Non-pigmented ciliary epithelial cell (primary cell): ENCODE results near the gene GSK3B.

Source experiments
- DNase-seq: peaks from one replicate; pipeline ENCODE4 v3.0.0-alpha.2; 2010; ENCODE audit warnings: low read depth

The GSK3B gene

DNA sequence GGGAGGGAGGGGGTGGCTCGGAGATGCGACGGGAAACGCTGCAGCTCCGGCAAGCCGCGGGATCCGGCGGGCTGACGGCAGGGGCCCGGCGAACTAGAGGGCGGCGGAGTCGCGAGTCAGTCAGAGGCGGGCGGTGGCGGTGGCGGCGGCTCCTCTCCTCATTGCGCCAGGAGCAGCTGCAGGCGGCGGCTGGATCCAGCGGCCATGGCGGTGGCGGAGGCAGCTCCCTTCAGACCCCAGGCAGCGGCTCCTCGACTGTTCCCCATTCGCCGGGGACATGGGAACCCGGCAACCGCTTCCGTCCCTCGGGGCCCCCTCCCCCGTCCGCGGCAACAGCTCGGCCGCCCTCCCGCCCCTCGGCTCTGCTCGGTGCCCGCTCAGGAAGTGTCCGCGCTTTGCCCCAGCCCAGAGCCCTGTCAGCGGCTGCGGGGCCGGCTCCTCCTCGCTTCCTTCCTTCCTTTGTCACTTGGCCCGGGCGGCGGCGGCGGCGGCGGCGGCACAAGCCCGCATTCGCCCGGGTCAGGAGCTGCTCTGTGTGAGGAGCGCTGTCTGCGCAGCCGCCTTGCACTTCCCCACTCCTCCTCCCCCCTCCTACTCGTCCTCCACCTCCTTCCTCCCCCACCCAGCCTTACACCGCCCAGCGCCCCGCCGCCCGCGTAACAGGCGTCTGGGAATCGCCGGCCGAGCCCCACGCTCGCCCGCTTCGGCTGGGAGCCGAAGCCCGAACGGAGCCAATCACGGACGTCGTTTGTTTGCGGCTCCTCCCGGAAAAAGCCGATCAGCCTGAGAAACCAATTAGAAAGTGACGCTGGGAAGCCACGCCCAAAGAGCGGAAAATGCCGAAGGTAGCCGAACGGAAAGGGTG is at the start of gene GSK3B:
TSS of gene GSK3B (minus strand) at position 537 of the 865 bp plus-strand sequence. CDS start 1,013 bp downstream, outside the sequence.
- DNase-seq: no peak

- no peak for DNase-seq
Measured at GRCh38 chr3:120143676-120144075, 49.4 kb upstream of the GSK3B start.

GRCh38 chr3:120142236-120142635 is 48.0 kb upstream of the GSK3B start:
- DNase-seq: no peak

GRCh38 chr3:120140098-120140742 is 46.0 kb upstream of the GSK3B start:
- DNase-seq: no peak

- DNase-seq: no peak
Measured at GRCh38 chr3:120139140-120139539, 44.9 kb upstream of the GSK3B start.

GRCh38 chr3:120137548-120137947 is 43.3 kb upstream of the GSK3B start:
- DNase-seq: no peak

GRCh38 chr3:120130656-120131055 is 36.4 kb upstream of the GSK3B start:
- DNase-seq: no peak

- DNase-seq: no peak
Measured at GRCh38 chr3:120129718-120130513, 35.7 kb upstream of the GSK3B start.

- DNase-seq: no peak
Measured at GRCh38 chr3:120129051-120129450, 34.8 kb upstream of the GSK3B start.

- no peak for DNase-seq
Measured at GRCh38 chr3:120125992-120126391, 31.7 kb upstream of the GSK3B start.

- no peak for DNase-seq
Measured at GRCh38 chr3:120119846-120120510, 25.7 kb upstream of the GSK3B start.

DNA sequence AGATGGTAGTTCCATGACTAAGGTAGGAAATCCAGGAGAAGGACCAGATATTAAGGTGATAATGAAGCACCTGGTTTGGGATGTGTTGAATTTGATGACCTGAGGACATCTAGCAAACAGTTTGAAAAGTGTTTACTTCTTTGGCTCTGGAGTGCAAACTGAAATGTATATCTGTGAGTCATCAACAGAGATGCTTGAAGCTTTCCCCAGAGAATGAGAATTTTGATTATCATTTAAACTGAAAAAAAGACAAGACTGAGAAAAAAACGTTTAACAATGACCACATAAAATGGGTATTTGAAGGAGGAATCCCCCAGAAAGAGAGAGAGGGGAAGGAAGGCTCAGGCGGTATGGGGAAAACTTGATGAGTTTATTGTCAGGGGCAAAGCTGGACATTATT is 20.7 kb upstream of the GSK3B start:
- no peak for DNase-seq

DNA sequence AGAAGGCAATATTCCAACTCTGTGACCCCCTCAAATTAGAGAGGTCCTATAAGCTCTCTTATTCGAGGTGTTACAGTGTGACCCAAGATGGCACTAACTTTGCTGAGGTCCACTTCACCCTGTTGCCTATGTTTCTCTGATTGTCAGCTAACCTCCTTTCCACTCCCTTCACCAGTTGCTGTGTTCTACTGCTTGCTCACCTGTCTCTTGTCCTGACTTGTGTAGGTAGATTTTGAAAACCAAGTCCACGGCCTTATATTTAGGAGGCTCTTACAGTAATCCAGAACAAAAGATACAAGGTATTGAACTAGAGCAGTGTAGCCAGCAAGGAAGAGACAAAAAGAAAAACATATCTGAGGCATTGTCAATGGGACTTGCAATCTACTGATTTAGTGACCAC is 20.1 kb upstream of the GSK3B start:
- DNase-seq: no peak

DNA sequence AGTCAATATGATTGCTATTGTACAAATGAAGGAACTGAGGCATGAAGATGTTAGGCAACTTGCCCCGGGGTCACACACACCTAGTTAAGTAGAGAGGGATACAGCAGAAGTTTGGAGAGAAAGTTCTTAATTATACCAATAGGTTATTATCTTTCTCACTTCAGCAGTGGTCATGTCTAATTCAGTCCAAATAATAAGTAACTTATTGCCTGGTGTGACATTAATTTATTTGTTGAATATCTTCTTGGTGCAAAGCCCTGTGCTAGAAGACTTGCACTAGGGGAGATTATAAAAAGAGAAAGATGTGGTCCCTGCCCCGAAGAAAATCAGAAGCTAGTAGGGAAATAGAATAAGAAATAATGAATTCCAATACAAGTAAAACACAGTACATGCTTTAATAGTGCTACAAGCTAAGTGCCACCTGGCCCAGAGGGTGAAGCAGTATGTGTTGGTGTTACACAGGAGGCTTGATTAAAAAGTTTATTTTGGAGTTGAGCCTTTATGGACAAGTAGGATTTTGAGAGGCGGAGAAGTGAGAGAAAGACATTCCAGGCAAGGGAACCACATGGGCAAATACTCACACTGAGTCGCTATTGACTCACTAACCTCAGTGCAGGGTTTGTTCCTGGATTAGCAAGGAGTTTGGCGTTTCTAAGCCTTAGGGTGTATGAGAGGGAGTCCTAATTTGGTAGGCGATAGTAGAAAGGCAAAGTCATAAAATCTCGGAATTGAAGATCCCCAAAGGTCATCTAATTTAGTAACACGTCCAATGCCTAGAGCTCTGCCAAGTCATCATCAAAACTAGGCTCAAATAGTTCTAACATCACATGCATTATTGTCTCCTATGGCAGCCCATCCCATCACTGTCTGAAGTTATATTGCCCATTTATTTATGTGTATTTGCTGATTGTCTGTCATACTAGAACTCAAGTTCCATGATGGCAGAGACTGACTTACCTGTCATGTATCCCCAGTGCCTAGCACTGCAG is 19.2 kb upstream of the GSK3B start:
- no peak for DNase-seq

- DNase-seq: no peak
Measured at GRCh38 chr3:120111898-120112297, 17.7 kb upstream of the GSK3B start.

DNA sequence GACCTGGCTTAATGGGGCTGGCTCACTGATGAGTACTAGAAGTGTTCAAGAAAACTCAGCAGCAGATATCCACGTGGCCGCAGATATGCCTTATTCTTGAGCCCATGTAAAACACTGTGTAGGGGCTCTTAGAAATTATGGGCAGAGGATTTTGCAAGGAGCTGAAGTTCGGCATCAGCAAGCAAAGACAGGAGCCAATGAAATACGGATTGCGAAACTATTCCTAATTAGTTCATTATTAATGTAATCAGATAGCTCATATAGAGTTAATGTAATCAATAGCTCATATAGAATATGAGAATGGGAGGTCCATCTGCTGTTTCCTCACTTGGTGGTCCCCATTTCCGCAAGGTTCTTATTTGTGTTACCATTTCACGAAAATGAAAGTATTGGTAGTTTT is 9.0 kb upstream of the GSK3B start:
- no peak for DNase-seq

- DNase-seq: no peak
Measured at GRCh38 chr3:120102674-120103073, 8.4 kb upstream of the GSK3B start.

DNA sequence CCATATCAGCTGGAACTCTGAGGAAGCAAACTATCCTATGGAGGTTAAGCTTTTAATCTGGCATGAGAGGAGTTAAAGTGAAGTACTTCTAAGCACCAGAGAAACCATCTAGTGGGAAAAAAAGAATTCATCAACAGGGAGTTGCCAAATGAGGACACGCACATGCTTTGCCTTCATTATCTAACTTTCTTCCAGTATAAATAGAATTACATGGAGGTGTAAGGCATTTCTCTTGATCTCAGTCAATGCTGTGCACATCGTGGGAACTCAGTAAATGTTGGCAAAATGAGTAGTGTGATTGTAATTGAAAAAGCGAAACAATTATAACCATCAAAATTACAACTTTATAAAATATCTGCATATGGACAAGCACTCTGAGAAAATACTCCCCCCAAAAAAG is 8.0 kb upstream of the GSK3B start:
- no peak for DNase-seq

DNA sequence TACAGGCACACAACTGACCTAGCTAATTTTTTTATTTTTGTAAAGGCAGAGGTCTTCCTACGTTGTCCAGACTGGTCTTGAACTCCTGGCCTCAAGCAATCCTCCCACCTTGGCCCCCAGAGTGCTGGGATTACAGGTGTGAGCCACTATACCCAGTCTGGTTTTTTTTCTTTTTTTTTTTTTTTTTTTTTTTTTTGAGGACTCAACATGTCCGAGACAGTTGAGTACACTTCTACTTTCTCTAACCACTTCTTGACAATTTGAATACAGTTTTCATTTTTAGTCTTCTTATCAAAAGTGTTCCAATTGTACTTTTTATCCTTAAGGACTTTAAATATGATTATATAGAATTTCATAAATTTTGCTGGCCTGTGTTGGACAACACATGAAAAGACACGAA is 7.4 kb upstream of the GSK3B start:
- no peak for DNase-seq

DNA sequence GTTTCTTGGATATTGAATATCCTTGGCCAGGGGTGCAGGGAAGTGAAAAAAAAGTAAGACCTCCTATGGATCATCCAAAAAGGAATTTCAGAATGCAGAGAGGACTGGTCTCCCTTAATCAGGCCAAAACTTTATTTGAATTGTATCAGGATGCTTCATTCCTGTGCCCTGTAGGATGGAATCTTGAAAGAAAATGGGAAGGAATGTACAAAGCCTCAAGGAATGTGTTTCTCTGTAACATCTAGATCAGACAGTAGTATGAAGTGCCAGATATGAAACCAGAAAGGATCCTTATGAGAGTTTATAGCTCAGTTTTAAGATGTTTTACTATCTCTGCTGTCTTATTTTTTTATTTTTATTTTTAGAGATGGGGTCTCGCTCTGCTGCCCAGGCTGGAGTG is 6.5 kb upstream of the GSK3B start:
- DNase-seq: no peak

- DNase-seq: no peak
Measured at GRCh38 chr3:120098710-120099109, 4.5 kb upstream of the GSK3B start.
